Measurements from ENCODE around the gene TNNT2.
A peak's percentile ranks its signal among the peaks of the same experiment; 100 is the strongest.

The TNNT2 gene

DNA sequence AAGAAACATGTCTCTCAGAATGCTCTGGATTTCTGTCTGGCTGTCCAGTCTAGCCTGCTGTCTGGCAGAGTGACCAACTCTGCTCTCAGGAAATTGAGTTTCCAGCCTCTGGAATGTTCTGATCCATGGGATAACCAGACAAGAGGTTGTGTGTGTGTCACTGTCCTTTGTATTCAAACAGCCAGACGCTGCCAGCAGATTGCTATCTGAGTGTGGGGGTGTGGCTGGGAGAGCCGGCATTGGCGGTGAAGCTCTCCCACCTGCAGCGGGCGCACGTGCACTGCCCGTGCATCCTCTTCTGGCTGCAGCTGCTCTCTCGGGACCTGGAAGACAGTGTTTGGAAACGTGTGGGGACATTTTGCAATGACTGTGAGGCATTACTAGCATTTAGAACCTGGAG is 68.1 kb downstream of the TNNT2 start:
- peak; percentile 18 for DNase-seq

Measured in activated CD4-positive, alpha-beta T cell treated with anti-CD3 and anti-CD28 coated beads, Interleukin-10, Interleukin-2, amounts not matched to agents 100 ng/mL and 50 ng/mL, durations not matched to agents 16 hours and 8 hours (primary cell).